K562 (cell line): ENCODE measurements around the gene LTBP1. TPM values are rescaled to one million over a fixed set of nuclear protein-coding genes. Genes with fewer than 3 reads are reported as not detected.

Experiments
- ATAC-seq: fragments of 200-7000 bp; cut with Tn5 transposase; 3 replicates; pipeline ENCODE4 v1.9.1; 2020; ENCODE audit warnings: moderate library complexity
- BruUV-seq: library from RNA; stranded (reverse); fragments of 400-500 nt; replicated peaks from 2 replicates; lab custom pipeline; 2021; lab: Mats Ljungman, UMichigan
- CTCF ChIA-PET: fragments of 300-600 bp; formaldehyde crosslinking; extraction: SDS; loops from one replicate; lab custom pipeline; 2021; ENCODE audit warnings: low intra/inter-chr PET ratio; lab: Yijun Ruan, JAX
- POLR2A ChIA-PET: fragments of 300-600, 350-650 bp; sonication (Branson Sonifier 250); formaldehyde crosslinking; extraction: SDS; loops from one replicate; lab custom pipeline; 2021; ENCODE audit warnings: antibody characterized with exemption, inconsistent platforms; lab: Yijun Ruan, JAX
- DNase-seq, 4 experiments: peaks; one replicate each; pipeline versions ENCODE4 v3.0.0 to v3.0.0-alpha.2; 2011 to 2018; ENCODE audit warnings: low spot score in 3 of 4, mixed read lengths in 3 of 4; ENCODE audit errors: extremely low read depth in 1 of 4
- FAIRE-seq: peaks from 2 replicates; lab custom pipeline; 2011; peaks lifted over from hg19 to GRCh38; lab: Jason Lieb, UNC
- H2AFZ ChIP-seq: 2 replicates; pipeline ENCODE4 v1.6.0; 2011; ENCODE audit warnings: low read depth, low read length, control low read depth, inconsistent platforms
- H3K27ac ChIP-seq: fragments of 200-600 bp; 3 replicates; pipeline ENCODE4 v1.8.0; 2011; ENCODE audit warnings: low read depth, mild to moderate bottlenecking, control low read depth, inconsistent platforms, low read length, moderate library complexity, mixed read lengths; ENCODE audit errors: extremely low read depth
- H3K27me3 ChIP-seq, 2 experiments: fragments of 300-600 bp in 1 of 2; 2 replicates in 1 of 2; 3 replicates in 1 of 2; pipeline versions ENCODE4 v1.6.0 to v1.8.0; 2011; ENCODE audit warnings: inconsistent platforms in 2 of 2, low read length in 2 of 2, mild to moderate bottlenecking in 1 of 2, mixed read lengths in 1 of 2, moderate library complexity in 1 of 2; ENCODE audit not compliant: control insufficient read depth in 2 of 2, insufficient read depth in 2 of 2
- H3K36me3 ChIP-seq: fragments of 300-600 bp; 3 replicates; pipeline ENCODE4 v1.8.0; 2011; ENCODE audit warnings: mild to moderate bottlenecking, low read length, inconsistent platforms; ENCODE audit not compliant: control insufficient read depth, insufficient read depth
- H3K4me1 ChIP-seq, 2 experiments: fragments of 200-600 bp in 1 of 2; replicated peaks in 1 of 2; 2 replicates in 1 of 2; 3 replicates in 1 of 2; pipeline versions ENCODE4 v1.5.1 to v1.8.0; 2011; ENCODE audit warnings: inconsistent platforms in 2 of 2, low read length in 2 of 2, mild to moderate bottlenecking in 1 of 2, mixed read lengths in 1 of 2, moderate library complexity in 1 of 2; ENCODE audit not compliant: control insufficient read depth in 2 of 2, insufficient read depth in 2 of 2
- H3K4me2 ChIP-seq: 2 replicates; pipeline ENCODE4 v1.6.1; 2011; ENCODE audit warnings: low read length, control low read depth, inconsistent platforms, mixed read lengths; ENCODE audit not compliant: insufficient read depth
- H3K4me3 ChIP-seq: fragments of 200-600 bp; sonication (generic), shearing (Covaris generic); 2 replicates; pipeline ENCODE4 v1.5.1; 2016; ENCODE audit warnings: control low read depth, inconsistent platforms
- H3K79me2 ChIP-seq: fragments of 200-600 bp; 3 replicates; pipeline ENCODE4 v1.8.0; 2011; ENCODE audit warnings: low read length, inconsistent platforms; ENCODE audit not compliant: control insufficient read depth, insufficient read depth
- H3K9ac ChIP-seq, 2 experiments: 2 replicates each; pipeline versions ENCODE4 v1.6.0 to v1.6.1; 2011; ENCODE audit warnings: low read depth in 2 of 2, low read length in 2 of 2, control low read depth in 1 of 2, inconsistent platforms in 1 of 2, mild to moderate bottlenecking in 1 of 2, mixed read lengths in 1 of 2; ENCODE audit not compliant: insufficient read depth in 1 of 2
- H3K9me1 ChIP-seq: one replicate; pipeline ENCODE4 v1.6.0; 2011; ENCODE audit warnings: inconsistent platforms, mild to moderate bottlenecking, low read length, moderate library complexity; ENCODE audit not compliant: control insufficient read depth, insufficient read depth
- H3K9me3 ChIP-seq: replicated peaks from 2 replicates; pipeline ENCODE4 v1.5.1; 2011; ENCODE audit warnings: low read depth, low read length, inconsistent platforms; ENCODE audit not compliant: control insufficient read depth, insufficient read depth
- H4K20me1 ChIP-seq: replicated peaks from 2 replicates; pipeline ENCODE4 v1.6.1; 2011; ENCODE audit warnings: low read length, inconsistent platforms, mixed read lengths; ENCODE audit not compliant: control insufficient read depth, insufficient read depth
- MAZ ChIP-seq, 2 experiments: fragments of 450-650 bp in 1 of 2; sonication (generic) in 1 of 2; formaldehyde crosslinking; IDR thresholded peaks in 1 of 2; conservative IDR thresholded peaks in 1 of 2; 2 replicates each; pipeline versions ENCODE4 v1.4.0 to v1.5.0; 2020; ENCODE audit warnings: mild to moderate bottlenecking in 1 of 2, missing genetic modification reagents in 1 of 2
- NBN ChIP-seq: fragments of 450-650 bp; IDR thresholded peaks from 2 replicates; pipeline ENCODE4 v1.6.1; 2016; ENCODE audit warnings: low read depth, mild to moderate bottlenecking
- TBL1XR1 ChIP-seq, 2 experiments: IDR thresholded peaks; 2 replicates each; pipeline ENCODE4 v1.6.1; 2012; ENCODE audit warnings: improper control_type of control experiment in 2 of 2, low read length in 2 of 2, mild to moderate bottlenecking in 1 of 2
- XRCC5 ChIP-seq: fragments of 200-400 bp; formaldehyde crosslinking; IDR thresholded peaks from 2 replicates; pipeline ENCODE4 v1.6.1; 2017; ENCODE audit warnings: low read depth, mild to moderate bottlenecking, low read length
- ZNF121 ChIP-seq: sonication (generic); formaldehyde crosslinking; conservative IDR thresholded peaks from 2 replicates; pipeline ENCODE4 v1.8.0; 2022; ENCODE audit warnings: missing genetic modification reagents
- ZNF232 ChIP-seq: sonication (generic); formaldehyde crosslinking; IDR thresholded peaks from 2 replicates; pipeline ENCODE4 v1.8.0; 2022; ENCODE audit warnings: mild to moderate bottlenecking, missing genetic modification reagents
- ZNF778 ChIP-seq: fragments of 450-650 bp; formaldehyde crosslinking; IDR thresholded peaks from 2 replicates; pipeline ENCODE4 v1.4.0; 2020; ENCODE audit warnings: mild to moderate bottlenecking, moderate library complexity
- WGBS: fragments of 100-300 bp; shearing (Covaris generic); methylation state at CpG from one replicate; pipeline ENCODE4 v1.1.6; 2016; ENCODE audit warnings: low coverage, mixed read lengths; ENCODE audit not compliant: insufficient coverage; ENCODE audit errors: missing lambda C conversion rate; 5-methylcytosine and 5-hydroxymethylcytosine counted together
- in situ Hi-C: fragments of 300-500 bp; cut with MboI; formaldehyde crosslinking; loops from 4 replicates; pipeline ENCODE4 v1.15.0; 2018; ENCODE audit warnings: inconsistent platforms, mixed read lengths
- intact Hi-C: fragments of 100-400 bp; cut with micrococcal nuclease; formaldehyde crosslinking; loops from 2 replicates; pipeline ENCODE4 v1.14.2; 2022
- polyA plus RNA-seq, 8 experiments: library from polyadenylated mRNA; depleted of rRNA in 4 of 8; stranded (reverse) in 5 of 8; unstranded in 3 of 8; fragments of >200 nt; fragmentation: Nextera tagmentation in 2 of 8; fragmentation: Illumina TruSeq in 1 of 8; extraction: Ambion mirVana in 2 of 8; extraction: Trizol in 1 of 8; gene quantifications; 2 replicates each; pipeline versions ENCODE4 v1.2.1 to v1.2.3, GENCODE V29; 2011 to 2014; ENCODE audit warnings: inconsistent platforms in 1 of 8, missing spikeins in 1 of 8
- total RNA-seq, 7 experiments: library from RNA; depleted of rRNA in 6 of 7; stranded (reverse); fragments of >200 nt in 6 of 7; fragmentation: Illumina TruSeq in 2 of 7; extraction: Trizol in 2 of 7; gene quantifications; 2 replicates each; pipeline versions ENCODE4 v1.2.1 to v1.2.3, GENCODE V29; 2011 to 2021; ENCODE audit warnings: low replicate concordance in 1 of 7
- TF ChIP-seq, protein P1 (sequence below): fragments of 450-650 bp; formaldehyde crosslinking; IDR thresholded peaks from 2 replicates; pipeline ENCODE4 v1.4.0; 2022; ENCODE audit warnings: mild to moderate bottlenecking, moderate library complexity
- TF ChIP-seq, protein P2 (sequence below): fragments of 150-350 bp; IDR thresholded peaks from 2 replicates; pipeline ENCODE4 v1.6.1; 2014; ENCODE audit warnings: low read depth, mild to moderate bottlenecking, low read length, borderline replicate concordance
- TF ChIP-seq, protein P3 (sequence below): fragments of 450-650 bp; IDR thresholded peaks from 2 replicates; pipeline ENCODE4 v1.7.1; 2018; ENCODE audit warnings: mild to moderate bottlenecking, low read depth; ENCODE audit not compliant: partially characterized antibody
- TF ChIP-seq, protein P4 (sequence below), 2 experiments: fragments of 250-450 bp in 1 of 2; fragments of 450-650 bp in 1 of 2; sonication (Bioruptor Pico) in 1 of 2; IDR thresholded peaks; 2 replicates each; pipeline versions ENCODE4 v1.6.1 to v1.8.0; 2016 to 2021; ENCODE audit warnings: mild to moderate bottlenecking in 2 of 2, moderate library complexity in 2 of 2, missing compliant biosample characterization in 1 of 2, missing genetic modification characterization in 1 of 2
- TF ChIP-seq, protein P5 (sequence below), 2 experiments: fragments of 450-650 bp; IDR thresholded peaks; 2 replicates each; pipeline ENCODE4 v1.6.1; 2016

LTBP1 gene
- total and polyA plus RNA-seq, 9 of the 15 experiments (the other 6 are each of a cell fraction or from before 2014, with no cell fraction given) = 3.6 to 16.4 (median 8.5) TPM

DNA sequence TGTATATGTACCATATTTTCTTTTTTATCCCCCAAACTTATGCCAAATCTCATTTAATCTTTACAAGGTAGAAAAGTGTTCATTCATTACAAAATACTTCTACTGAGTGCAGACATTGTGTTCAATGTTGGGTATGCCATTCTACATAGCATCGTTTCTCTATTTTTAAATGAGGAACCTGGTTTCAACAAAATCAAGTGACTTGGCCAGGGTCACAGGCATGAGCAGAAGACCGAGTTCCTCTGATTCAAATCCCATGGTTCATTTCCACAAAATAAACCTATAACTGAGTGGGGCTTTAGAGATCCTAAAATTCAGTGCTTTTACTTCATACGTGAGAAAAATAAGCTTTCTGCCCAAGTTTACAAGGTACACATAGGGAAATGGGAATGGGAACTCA lies 448.3 kb downstream of the LTBP1 start:
- Histone ChIP-seq H3K27ac (no peak overlapping the region), H3K36me3 (no peaks in the 10 kb centered on the region), H3K4me3 (no peak overlapping the region), H3K27me3 (no peaks in the 10 kb centered on the region), H3K9me1 (no peaks in the 10 kb centered on the region), H4K20me1 (no peaks in the 10 kb centered on the region), H3K4me1 (peaks cover 0 to 2% of the 10 kb centered on the region in 2 experiments; a peak in 1 of 5 replicates), H3K9me3 (no peaks in the 10 kb centered on the region), H3K9ac (no peak overlapping the region), H3K4me2 (no peak overlapping the region), H3K79me2 (no peaks in the 10 kb centered on the region), H2AFZ (no peak overlapping the region)
- intact Hi-C loops (loop anchor here (5.0 kb wide), 2 partner anchors 363 to 623 kb away; no protein-coding TSS in a partner anchor), in situ Hi-C loops (loop anchor here (25.0 kb wide), 1 partner anchor 1683 kb away; no protein-coding TSS in a partner anchor)
- FAIRE-seq (no peak), DNase-seq (no peak), ATAC-seq (no peak)
- ChIA-PET POLR2A (no interaction called here), CTCF (interaction anchor here (0.6 to 0.7 kb wide), 2 partner anchors 608 to 623 kb away, joined by 3 to 5 read pairs; no protein-coding TSS in a partner anchor)
- WGBS = 20% methylated on average over 3 of the region's 3 CpGs
- no TSS peak for BruUV-seq
- TF ChIP-seq, protein P1, sequence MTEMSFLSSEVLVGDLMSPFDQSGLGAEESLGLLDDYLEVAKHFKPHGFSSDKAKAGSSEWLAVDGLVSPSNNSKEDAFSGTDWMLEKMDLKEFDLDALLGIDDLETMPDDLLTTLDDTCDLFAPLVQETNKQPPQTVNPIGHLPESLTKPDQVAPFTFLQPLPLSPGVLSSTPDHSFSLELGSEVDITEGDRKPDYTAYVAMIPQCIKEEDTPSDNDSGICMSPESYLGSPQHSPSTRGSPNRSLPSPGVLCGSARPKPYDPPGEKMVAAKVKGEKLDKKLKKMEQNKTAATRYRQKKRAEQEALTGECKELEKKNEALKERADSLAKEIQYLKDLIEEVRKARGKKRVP (CRISPR knock-in tag) = no peak
- no peak for TF ChIP-seq TBL1XR1 (IDR thresholded peaks at IDR 0.05; ENCODE audit: low read length in 2 of 2)
- TF ChIP-seq ZNF121 (CRISPR knock-in tag) = no peak
- TF ChIP-seq, protein P2, sequence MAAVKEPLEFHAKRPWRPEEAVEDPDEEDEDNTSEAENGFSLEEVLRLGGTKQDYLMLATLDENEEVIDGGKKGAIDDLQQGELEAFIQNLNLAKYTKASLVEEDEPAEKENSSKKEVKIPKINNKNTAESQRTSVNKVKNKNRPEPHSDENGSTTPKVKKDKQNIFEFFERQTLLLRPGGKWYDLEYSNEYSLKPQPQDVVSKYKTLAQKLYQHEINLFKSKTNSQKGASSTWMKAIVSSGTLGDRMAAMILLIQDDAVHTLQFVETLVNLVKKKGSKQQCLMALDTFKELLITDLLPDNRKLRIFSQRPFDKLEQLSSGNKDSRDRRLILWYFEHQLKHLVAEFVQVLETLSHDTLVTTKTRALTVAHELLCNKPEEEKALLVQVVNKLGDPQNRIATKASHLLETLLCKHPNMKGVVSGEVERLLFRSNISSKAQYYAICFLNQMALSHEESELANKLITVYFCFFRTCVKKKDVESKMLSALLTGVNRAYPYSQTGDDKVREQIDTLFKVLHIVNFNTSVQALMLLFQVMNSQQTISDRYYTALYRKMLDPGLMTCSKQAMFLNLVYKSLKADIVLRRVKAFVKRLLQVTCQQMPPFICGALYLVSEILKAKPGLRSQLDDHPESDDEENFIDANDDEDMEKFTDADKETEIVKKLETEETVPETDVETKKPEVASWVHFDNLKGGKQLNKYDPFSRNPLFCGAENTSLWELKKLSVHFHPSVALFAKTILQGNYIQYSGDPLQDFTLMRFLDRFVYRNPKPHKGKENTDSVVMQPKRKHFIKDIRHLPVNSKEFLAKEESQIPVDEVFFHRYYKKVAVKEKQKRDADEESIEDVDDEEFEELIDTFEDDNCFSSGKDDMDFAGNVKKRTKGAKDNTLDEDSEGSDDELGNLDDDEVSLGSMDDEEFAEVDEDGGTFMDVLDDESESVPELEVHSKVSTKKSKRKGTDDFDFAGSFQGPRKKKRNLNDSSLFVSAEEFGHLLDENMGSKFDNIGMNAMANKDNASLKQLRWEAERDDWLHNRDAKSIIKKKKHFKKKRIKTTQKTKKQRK = no peak
- no peak for TF ChIP-seq NBN
- TF ChIP-seq, protein P3, sequence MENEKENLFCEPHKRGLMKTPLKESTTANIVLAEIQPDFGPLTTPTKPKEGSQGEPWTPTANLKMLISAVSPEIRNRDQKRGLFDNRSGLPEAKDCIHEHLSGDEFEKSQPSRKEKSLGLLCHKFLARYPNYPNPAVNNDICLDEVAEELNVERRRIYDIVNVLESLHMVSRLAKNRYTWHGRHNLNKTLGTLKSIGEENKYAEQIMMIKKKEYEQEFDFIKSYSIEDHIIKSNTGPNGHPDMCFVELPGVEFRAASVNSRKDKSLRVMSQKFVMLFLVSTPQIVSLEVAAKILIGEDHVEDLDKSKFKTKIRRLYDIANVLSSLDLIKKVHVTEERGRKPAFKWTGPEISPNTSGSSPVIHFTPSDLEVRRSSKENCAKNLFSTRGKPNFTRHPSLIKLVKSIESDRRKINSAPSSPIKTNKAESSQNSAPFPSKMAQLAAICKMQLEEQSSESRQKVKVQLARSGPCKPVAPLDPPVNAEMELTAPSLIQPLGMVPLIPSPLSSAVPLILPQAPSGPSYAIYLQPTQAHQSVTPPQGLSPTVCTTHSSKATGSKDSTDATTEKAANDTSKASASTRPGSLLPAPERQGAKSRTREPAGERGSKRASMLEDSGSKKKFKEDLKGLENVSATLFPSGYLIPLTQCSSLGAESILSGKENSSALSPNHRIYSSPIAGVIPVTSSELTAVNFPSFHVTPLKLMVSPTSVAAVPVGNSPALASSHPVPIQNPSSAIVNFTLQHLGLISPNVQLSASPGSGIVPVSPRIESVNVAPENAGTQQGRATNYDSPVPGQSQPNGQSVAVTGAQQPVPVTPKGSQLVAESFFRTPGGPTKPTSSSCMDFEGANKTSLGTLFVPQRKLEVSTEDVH = no peak
- no peak for TF ChIP-seq XRCC5
- TF ChIP-seq, protein P4, sequence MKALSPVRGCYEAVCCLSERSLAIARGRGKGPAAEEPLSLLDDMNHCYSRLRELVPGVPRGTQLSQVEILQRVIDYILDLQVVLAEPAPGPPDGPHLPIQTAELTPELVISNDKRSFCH (CRISPR knock-in tag; IDR thresholded peaks at IDR 0.05) = no peak
- TF ChIP-seq, protein P4 (tag; IDR thresholded peaks at IDR 0.05) = no peak
- TF ChIP-seq ZNF778 (CRISPR knock-in tag) = no peak
- no peak for TF ChIP-seq MAZ (CRISPR knock-in tag; conservative IDR thresholded peaks at IDR 0.05 in 1 of 2, IDR thresholded peaks at IDR 0.05 in 1 of 2)
- TF ChIP-seq, protein P5, sequence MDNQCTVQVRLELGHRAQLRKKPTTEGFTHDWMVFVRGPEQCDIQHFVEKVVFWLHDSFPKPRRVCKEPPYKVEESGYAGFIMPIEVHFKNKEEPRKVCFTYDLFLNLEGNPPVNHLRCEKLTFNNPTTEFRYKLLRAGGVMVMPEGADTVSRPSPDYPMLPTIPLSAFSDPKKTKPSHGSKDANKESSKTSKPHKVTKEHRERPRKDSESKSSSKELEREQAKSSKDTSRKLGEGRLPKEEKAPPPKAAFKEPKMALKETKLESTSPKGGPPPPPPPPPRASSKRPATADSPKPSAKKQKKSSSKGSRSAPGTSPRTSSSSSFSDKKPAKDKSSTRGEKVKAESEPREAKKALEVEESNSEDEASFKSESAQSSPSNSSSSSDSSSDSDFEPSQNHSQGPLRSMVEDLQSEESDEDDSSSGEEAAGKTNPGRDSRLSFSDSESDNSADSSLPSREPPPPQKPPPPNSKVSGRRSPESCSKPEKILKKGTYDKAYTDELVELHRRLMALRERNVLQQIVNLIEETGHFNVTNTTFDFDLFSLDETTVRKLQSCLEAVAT (IDR thresholded peaks at IDR 0.05) = no peak
- TF ChIP-seq ZNF232 (CRISPR knock-in tag) = no peak
